Embryonic facial prominence (tissue), 1 donor: Measurements from ENCODE around the gene OMP.
"Not testable (repeated sequence)": the region's sequence is repeated elsewhere in the genome, so short reads cannot be mapped to it uniquely, and the experiment has no call there.

Experiments used
- DNase-seq: peaks from one replicate; pipeline ENCODE4 v3.0.0-alpha.2; 2016; ENCODE audit errors: extremely low spot score

Gene OMP, protein sequence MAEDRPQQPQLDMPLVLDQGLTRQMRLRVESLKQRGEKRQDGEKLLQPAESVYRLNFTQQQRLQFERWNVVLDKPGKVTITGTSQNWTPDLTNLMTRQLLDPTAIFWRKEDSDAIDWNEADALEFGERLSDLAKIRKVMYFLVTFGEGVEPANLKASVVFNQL

DNA sequence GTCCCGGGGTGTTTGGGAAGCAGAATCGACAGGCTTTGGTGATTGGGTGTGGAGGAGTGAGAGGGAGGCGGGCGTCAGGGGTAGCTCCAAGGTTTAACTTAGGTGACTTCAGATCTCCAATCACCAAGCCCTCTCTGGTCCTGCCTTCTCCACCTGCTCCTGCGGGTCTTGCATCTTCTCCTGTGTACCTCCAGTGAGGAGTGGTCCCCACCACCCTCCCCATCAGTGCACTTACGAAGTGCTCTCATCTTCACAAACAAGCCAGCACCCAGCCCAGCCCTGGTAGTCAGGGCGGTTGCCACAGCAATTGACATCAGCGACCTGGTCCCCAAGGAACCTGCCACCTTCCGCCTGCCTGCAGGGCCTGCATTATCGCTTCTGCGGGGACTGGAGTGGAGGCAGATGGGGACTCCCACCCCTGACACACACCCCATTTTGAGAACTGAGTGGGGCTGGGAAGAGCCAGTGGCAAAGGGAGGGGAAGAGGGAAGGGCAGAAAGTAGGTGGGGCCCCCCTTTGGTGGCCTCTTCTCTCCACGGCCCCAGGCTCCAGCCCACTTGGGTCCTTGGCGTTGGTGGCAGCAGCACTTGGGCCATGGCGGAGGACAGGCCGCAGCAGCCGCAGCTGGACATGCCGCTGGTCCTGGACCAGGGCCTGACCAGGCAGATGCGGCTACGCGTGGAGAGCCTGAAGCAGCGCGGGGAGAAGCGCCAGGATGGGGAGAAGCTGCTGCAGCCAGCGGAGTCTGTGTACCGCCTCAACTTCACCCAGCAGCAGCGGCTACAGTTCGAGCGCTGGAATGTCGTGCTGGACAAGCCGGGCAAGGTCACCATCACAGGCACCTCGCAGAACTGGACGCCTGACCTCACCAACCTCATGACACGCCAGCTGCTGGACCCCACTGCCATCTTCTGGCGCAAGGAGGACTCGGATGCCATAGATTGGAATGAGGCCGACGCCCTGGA is at the start of gene OMP:
OMP (plus strand) TSS at position 595 of the 965 bp plus-strand sequence; CDS start at position 595, 0 bp downstream.
- DNase-seq: no peak

DNA sequence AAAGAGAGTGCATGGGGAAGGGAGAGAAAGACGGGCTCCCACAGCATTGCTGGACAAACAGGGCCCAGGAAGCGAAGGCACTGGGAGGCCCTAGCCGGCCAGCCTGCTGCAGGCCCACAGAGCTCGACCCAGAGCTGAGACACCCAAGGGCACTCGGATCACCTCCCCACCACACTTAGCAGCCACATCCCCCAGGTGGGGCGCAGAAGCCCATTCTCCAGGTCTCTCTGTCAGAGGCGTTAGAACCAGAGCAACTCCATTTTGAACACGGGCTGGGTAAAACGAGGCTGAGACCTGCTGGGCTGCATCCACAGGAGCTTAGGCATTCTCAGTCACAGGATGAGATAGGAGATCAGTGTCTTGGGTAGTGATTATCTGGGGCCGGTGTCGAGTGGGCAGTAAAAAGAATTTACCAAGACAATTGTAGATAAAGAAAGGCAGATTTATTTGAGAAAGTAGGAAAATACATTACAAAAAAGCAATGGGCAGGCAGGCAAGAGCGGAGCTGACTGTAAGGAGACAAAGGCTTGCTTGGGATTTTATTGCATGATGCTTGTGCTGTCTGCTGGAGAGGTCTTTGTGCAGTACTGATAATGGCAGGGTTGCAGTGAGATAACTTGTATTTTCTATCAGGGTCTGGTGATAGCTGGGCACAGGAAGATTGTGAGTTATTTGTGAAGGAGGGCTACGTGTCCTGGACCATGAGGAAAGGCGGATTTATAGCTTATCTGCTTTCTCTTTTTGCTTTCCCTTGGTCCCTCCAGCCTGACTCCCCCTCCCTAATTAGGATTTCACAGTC is 49.2 kb upstream of the OMP start:
- DNase-seq: no peak

- no peak for DNase-seq
These were observed 48.6 kb upstream of the OMP start for GRCh38 chr11:77054084-77054483.

- DNase-seq: no peak
These were observed 47.5 kb upstream of the OMP start for GRCh38 chr11:77055101-77055561.

DNA sequence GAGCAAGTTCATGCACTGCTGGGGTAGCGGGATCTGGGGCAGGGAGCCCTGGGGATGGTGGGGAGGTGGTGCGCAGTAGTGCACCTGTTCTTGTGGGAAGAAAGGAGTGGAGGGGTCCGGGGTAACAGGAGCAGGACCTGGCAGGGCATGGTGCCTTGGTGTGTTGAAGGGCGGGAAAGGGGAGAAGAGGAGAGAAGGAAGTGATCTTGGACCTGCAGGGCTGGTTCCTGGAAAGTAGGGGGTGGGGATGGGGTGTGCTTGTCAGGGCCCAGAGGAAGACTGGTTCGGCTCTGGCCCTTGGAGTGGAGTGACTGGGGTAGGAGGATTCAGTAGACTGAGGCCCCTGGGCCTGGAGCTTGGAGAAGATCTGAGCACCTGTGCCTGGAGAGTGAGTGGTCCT is 46.7 kb upstream of the OMP start:
- DNase-seq: no peak

DNA sequence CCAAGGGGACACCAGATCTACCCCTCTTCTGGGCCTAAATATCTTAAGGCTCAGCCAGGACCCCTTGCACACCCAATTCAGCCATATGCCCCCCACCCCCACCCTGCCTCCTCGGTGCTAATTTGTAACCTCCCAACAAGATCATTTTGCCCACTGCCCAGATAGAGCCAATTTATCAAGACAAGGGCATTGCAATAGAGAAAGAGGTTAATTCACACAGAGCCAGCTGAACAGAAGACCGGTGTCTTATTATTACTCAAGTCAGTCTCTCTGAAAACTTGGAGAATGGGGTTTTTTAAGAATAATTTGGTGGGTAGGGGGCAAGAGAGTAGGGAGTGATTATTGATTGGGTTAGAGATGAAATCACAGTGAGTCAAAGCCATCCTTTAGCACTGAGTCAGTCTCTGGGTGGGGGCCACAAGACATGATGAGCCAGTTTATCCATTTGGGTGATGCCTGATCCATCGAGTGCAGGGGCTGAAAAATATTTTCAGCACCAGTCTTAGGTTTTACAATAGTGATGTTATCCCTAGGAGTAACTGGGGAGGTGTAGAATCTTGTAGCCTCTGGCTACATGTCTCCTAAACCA is 45.7 kb upstream of the OMP start:
- no peak for DNase-seq

- DNase-seq: no peak
These were observed 44.6 kb upstream of the OMP start for GRCh38 chr11:77057938-77058474.

DNA sequence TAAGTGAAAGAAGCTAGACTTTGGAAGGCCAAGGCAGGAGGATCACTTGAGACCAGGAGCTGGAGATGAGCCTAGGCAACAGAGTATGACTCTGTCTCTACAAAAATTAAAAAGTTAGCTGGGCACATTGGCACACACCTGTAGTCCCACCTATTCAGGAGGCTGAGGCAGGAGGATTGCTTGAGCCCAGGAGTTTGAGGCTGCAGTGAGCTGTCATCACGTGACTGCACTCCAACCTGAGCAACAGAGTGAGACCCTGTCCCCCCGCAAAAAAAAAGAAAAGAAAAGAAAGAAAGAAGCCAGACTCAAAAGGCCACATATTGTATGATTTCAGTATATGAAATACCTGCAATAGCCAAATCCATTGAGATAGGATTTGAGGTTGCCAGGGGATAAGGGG is 43.7 kb upstream of the OMP start:
- no peak for DNase-seq

DNA sequence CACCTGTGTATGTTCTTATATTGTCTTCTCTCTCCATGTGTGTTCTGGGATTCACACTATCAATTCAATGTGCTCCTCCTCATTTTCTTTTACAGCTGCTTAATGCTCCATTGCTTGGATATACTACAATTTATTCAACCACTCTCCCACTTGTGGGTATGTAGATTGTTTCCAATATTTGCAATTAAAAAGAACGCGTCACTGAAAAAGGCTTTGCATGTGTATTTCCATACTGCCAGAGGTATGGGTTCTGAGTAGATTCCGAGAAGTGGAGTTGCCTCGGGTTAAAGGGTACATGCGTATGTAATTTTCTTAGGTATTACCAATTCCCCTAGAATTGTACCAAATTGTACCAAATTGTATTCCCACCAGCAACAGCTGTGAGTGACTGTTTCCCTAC is 42.8 kb upstream of the OMP start:
- DNase-seq: no peak

DNA sequence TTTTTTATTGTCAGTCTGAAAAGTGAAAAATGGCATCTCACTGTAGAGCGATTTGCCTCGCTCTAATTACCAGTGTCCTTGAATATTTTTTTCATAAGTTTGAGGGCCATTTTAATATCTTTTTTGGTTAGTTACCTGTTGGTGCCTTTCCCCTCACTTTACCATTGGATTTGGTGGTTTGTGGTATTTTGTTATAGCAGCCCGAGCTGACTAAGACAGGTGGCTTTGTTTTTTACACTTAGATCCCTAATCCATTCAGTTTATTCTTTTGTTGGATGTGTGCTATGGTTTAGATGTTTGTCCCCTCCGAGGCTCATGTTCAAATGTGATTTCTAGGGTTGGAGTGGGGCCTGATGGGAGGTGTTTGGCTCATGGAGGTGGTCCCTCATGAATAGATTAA is 42.4 kb upstream of the OMP start:
- no peak for DNase-seq

GRCh38 chr11:77061258-77061657 is 41.4 kb upstream of the OMP start:
- not testable (repeated sequence) for DNase-seq

DNA sequence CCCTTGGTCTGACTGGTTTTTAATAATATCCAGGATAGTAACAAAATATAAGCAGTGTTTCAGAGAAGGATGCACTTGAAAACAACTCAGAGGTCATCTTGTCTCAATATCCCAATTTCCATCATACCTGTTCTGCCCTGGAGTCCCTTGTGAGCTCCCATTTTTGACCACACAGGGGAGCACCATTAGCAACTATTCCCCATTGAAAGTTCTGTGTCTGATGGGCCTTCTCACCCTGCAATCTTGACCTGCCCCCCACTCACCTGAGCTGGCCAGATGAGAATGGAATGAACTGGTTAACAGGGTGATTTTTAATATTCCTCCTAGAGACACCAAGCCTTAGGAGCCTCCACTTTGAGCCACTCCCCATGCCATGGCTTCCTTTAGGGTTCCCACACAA is 39.7 kb upstream of the OMP start:
- no peak for DNase-seq

DNA sequence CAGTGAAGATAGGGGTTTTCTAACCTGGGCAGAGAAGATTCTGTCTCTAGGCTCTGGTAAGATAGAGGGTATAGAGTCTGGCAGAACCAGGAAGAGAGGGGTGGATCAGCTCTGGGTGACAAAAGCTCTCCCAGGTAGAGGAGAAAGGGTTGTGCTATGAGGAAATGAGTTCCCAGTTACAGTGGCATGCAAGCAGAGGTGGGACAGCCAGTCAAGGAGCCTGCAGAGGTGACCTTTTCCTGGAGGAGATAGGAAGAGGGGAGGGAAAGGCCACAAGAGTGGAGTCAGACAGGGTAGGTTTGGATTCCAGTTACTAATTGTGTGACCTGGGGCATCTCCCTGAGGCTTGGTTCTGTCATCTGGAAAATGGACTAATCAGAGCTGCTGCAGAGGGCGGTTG is 39.2 kb upstream of the OMP start:
- no peak for DNase-seq

- no peak for DNase-seq
These were observed 38.8 kb upstream of the OMP start for GRCh38 chr11:77063861-77064260.

DNA sequence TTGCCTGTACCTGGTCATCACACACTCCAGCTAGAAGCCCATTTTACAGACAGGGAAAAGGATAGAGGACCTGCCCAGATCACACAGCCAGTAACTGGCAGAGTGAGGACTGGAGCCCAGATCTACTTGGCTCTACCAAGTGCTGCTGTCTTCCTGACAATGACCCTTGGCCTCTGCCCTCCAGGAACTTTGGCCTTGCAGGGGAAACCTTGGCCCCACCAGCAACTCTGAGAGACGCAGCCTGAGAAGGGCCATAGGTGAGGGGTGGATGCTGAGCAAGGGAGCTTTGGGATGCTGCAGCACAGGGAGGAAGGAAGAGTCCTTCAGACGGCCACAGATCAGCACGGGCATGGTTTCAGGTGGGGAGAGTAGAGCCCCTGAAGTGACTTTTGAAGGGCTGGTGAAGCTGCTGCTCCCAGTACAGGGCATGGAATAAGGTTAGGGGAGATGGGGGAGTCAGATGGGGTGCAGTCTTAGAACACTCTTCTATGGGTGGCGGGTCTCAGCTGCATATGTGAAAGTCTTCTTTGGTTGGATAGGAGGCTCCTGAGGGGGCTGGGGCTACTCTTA is 37.9 kb upstream of the OMP start:
- no peak for DNase-seq

GRCh38 chr11:77065878-77066228 is 36.8 kb upstream of the OMP start:
- DNase-seq: no peak

GRCh38 chr11:77066229-77067042 is 36.2 kb upstream of the OMP start, which contains the start of gene CAPN5:
CAPN5 (plus strand) TSS chr11:77066971; CDS start chr11:77084887, 17,916 bp downstream.
- peak; percentile 76 for DNase-seq

DNA sequence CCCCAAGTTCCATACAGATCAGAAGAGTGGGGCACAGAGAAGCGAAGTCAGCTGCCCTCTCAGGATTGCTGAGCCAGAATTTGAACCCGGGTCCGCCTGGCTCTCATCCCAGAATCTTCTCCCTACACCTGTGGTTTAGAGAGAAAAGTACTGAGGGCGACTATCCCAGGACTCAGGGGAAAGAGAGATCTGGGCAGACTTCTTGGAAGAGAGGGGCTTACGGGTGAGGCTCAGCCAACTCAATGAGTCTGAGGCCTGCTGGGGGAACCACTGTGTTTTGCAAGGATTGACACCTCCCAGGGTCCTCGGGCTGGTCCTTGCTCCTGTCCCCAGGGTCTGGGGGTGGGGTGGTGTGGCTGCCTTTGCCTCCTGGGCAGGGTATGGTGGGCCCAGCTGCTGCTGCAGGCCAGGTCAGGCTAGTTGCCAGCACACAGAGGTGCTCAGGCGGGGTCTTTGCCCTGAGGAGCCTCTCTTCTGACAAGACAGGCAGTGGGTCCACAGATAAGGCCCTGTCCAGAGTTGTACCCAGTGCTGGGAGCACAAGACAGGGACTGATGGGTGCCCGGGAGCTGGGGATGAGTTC is 34.7 kb upstream of the OMP start:
- DNase-seq: no peak

GRCh38 chr11:77068457-77069335 is 33.9 kb upstream of the OMP start:
- DNase-seq: no peak
